Activated T-cell treated with anti-CD3 and anti-CD28 coated beads, Interleukin-2, amount 50 U/mL, for 72 hours (primary cell): ENCODE measurements around the gene CCDC183. TPM values are rescaled to one million over a fixed set of nuclear protein-coding genes. Genes with fewer than 3 reads are reported as not detected.
"Not testable (repeated sequence)": the region's sequence is repeated elsewhere in the genome, so short reads cannot be mapped to it uniquely, and the experiment has no call there.

Source experiments
- ATAC-seq, 2 donors: fragments of 150-1000 bp; cut with Tn5 transposase; replicated peaks in 1 of 2; 2 replicates each; pipeline ENCODE4 v1.10.0; 2021; ENCODE audit warnings: moderate library complexity in 2 of 2, mild to moderate bottlenecking in 1 of 2
- DNase-seq, 2 donors: peaks; one replicate each; pipeline ENCODE4 v3.0.0; 2021 to 2022; ENCODE audit warnings: mixed read lengths in 1 of 2
- H3K27ac Mint-ChIP-seq: one replicate; pipeline ENCODE4 v1.8.0; 2022; ENCODE audit warnings: mild to moderate bottlenecking, moderate library complexity, mixed read lengths
- H3K27me3 Mint-ChIP-seq: one replicate; pipeline ENCODE4 v1.8.0; 2022; ENCODE audit warnings: low read depth, mixed read lengths
- H3K36me3 Mint-ChIP-seq, 2 donors: one replicate each; pipeline ENCODE4 v1.8.0; 2022; ENCODE audit warnings: mixed read lengths in 2 of 2, mild to moderate bottlenecking in 1 of 2; ENCODE audit not compliant: insufficient read depth in 2 of 2
- H3K4me1 Mint-ChIP-seq: one replicate; pipeline ENCODE4 v1.8.0; 2022; ENCODE audit warnings: low read depth, mixed read lengths
- H3K4me3 Mint-ChIP-seq, 2 donors: one replicate each; pipeline ENCODE4 v1.8.0; 2022; ENCODE audit warnings: mild to moderate bottlenecking in 2 of 2, mixed read lengths in 2 of 2, moderate library complexity in 2 of 2
- H3K9me3 Mint-ChIP-seq, 2 donors: one replicate each; pipeline ENCODE4 v1.8.0; 2022; ENCODE audit warnings: mixed read lengths in 2 of 2
- total RNA-seq, 2 donors: library from RNA; stranded (reverse); gene quantifications; one replicate each; pipeline ENCODE4 v1.2.3, GENCODE V29; 2022

CCDC183 gene
- total RNA-seq, 2 donors from 2014 or later = 0.46 to 0.72 TPM

- H3K27ac Mint-ChIP-seq, DNase-seq, H3K4me1 Mint-ChIP-seq, ATAC-seq, H3K4me3 Mint-ChIP-seq: not testable (repeated sequence)
- H3K27me3 Mint-ChIP-seq = peaks cover 16% of the 10 kb centered on the region
- H3K36me3 Mint-ChIP-seq = peaks cover 19 to 30% of the 10 kb centered on the region in 2 donors
- H3K9me3 Mint-ChIP-seq = peaks cover 14 to 22% of the 10 kb centered on the region in 2 donors
These were observed 40.6 kb upstream of the CCDC183 start for GRCh38 chr9:136755302-136756133.

GRCh38 chr9:136756134-136756438, 40.1 kb upstream of the CCDC183 start:
- H3K27ac Mint-ChIP-seq = no peak overlapping the region
- peaks cover 17 to 25% of the 10 kb centered on the region in 2 donors for H3K36me3 Mint-ChIP-seq
- H3K27me3 Mint-ChIP-seq = peaks cover 16% of the 10 kb centered on the region

GRCh38 chr9:136756836-136757235, 39.3 kb upstream of the CCDC183 start:
- H3K36me3 Mint-ChIP-seq = peaks cover 14 to 21% of the 10 kb centered on the region in 2 donors

More at GRCh38 chr9:136756134-136756438, 40.1 kb upstream of the CCDC183 start:
- Mint-ChIP-seq H3K9me3 (peaks cover 12 to 20% of the 10 kb centered on the region in 2 donors), H3K4me3 (no peak overlapping the region), H3K4me1 (peaks cover 2% of the 10 kb centered on the region)
- DNase-seq = no peak
- no peak for ATAC-seq

GRCh38 chr9:136757328-136757727, 38.8 kb upstream of the CCDC183 start:
- Mint-ChIP-seq H3K4me3 (no peak overlapping the region), H3K36me3 (peaks cover 13 to 16% of the 10 kb centered on the region in 2 donors), H3K9me3 (peaks cover 4 to 14% of the 10 kb centered on the region in 2 donors), H3K27ac (no peak overlapping the region), H3K4me1 (no peaks in the 10 kb centered on the region), H3K27me3 (peaks cover 13% of the 10 kb centered on the region)
- ATAC-seq = no peak
- DNase-seq = no peak

More at GRCh38 chr9:136756836-136757235, 39.3 kb upstream of the CCDC183 start:
- H3K4me1 Mint-ChIP-seq = no peaks in the 10 kb centered on the region
- H3K9me3 Mint-ChIP-seq = peaks cover 8 to 17% of the 10 kb centered on the region in 2 donors
- no peak for ATAC-seq
- no peak overlapping the region for H3K27ac Mint-ChIP-seq
- no peak overlapping the region for H3K4me3 Mint-ChIP-seq
- no peak for DNase-seq
- H3K27me3 Mint-ChIP-seq = peaks cover 16% of the 10 kb centered on the region

- H3K4me3 Mint-ChIP-seq = no peak overlapping the region
- H3K9me3 Mint-ChIP-seq = peaks cover 0 to 10% of the 10 kb centered on the region in 2 donors
- no peaks in the 10 kb centered on the region for H3K4me1 Mint-ChIP-seq
These were observed 38.4 kb upstream of the CCDC183 start for GRCh38 chr9:136757751-136758140.

GRCh38 chr9:136759001-136759400, 37.1 kb upstream of the CCDC183 start:
- H3K9me3 Mint-ChIP-seq = peaks cover 0 to 10% of the 10 kb centered on the region in 2 donors
- ATAC-seq = no peak

More at GRCh38 chr9:136757751-136758140, 38.4 kb upstream of the CCDC183 start:
- no peak for DNase-seq
- H3K27me3 Mint-ChIP-seq = peaks cover 9% of the 10 kb centered on the region
- peaks cover 9 to 11% of the 10 kb centered on the region in 2 donors for H3K36me3 Mint-ChIP-seq
- ATAC-seq = no peak
- no peak overlapping the region for H3K27ac Mint-ChIP-seq

GRCh38 chr9:136759436-136760325, 36.5 kb upstream of the CCDC183 start:
- Mint-ChIP-seq H3K27me3 (peaks cover 6% of the 10 kb centered on the region), H3K4me3 (no peak overlapping the region), H3K9me3 (peaks cover 0 to 10% of the 10 kb centered on the region in 2 donors), H3K36me3 (peaks cover 8 to 9% of the 10 kb centered on the region in 2 donors), H3K27ac (no peak overlapping the region), H3K4me1 (no peaks in the 10 kb centered on the region)
- DNase-seq (no peak), ATAC-seq (no peak)

More at GRCh38 chr9:136759001-136759400, 37.1 kb upstream of the CCDC183 start:
- no peak for DNase-seq
- Mint-ChIP-seq H3K4me3 (no peak overlapping the region), H3K4me1 (no peaks in the 10 kb centered on the region), H3K27me3 (peaks cover 6% of the 10 kb centered on the region), H3K36me3 (peaks cover 8 to 9% of the 10 kb centered on the region in 2 donors), H3K27ac (no peak overlapping the region)

GRCh38 chr9:136760424-136760823, 35.7 kb upstream of the CCDC183 start:
- Mint-ChIP-seq H3K9me3 (peaks cover 0 to 9% of the 10 kb centered on the region in 2 donors), H3K27me3 (peaks cover 6% of the 10 kb centered on the region), H3K4me1 (peaks cover under 1% of the 10 kb centered on the region), H3K4me3 (no peak overlapping the region), H3K27ac (no peak overlapping the region), H3K36me3 (peaks cover 7 to 9% of the 10 kb centered on the region in 2 donors)
- ATAC-seq = no peak
- DNase-seq = no peak

GRCh38 chr9:136760834-136761544, 35.1 kb upstream of the CCDC183 start:
- DNase-seq = peak in 1 of 2 donors; percentile 37
- not testable (repeated sequence) for H3K9me3 Mint-ChIP-seq, H3K36me3 Mint-ChIP-seq, H3K27ac Mint-ChIP-seq, H3K27me3 Mint-ChIP-seq, H3K4me3 Mint-ChIP-seq, H3K4me1 Mint-ChIP-seq
- peak in 1 of 2 donors; percentile 44 for ATAC-seq

GRCh38 chr9:136761545-136761981, 34.6 kb upstream of the CCDC183 start:
- DNase-seq (no peak), ATAC-seq (no peak)
- peaks cover 6% of the 10 kb centered on the region for H3K27me3 Mint-ChIP-seq
- H3K9me3 Mint-ChIP-seq = no peaks in the 10 kb centered on the region
- H3K4me3 Mint-ChIP-seq = no peak overlapping the region
- H3K27ac Mint-ChIP-seq = no peak overlapping the region
- no peaks in the 10 kb centered on the region for H3K36me3 Mint-ChIP-seq
- peaks cover 12% of the 10 kb centered on the region for H3K4me1 Mint-ChIP-seq

- Mint-ChIP-seq H3K27me3 (peaks cover 12% of the 10 kb centered on the region), H3K9me3 (no peaks in the 10 kb centered on the region), H3K36me3 (no peaks in the 10 kb centered on the region), H3K27ac (no peak overlapping the region), H3K4me3 (no peak overlapping the region), H3K4me1 (peaks cover 19% of the 10 kb centered on the region)
- ATAC-seq (no peak), DNase-seq (no peak)
These were observed 33.9 kb upstream of the CCDC183 start for GRCh38 chr9:136762221-136762691.

GRCh38 chr9:136762915-136763648, 33.1 kb upstream of the CCDC183 start:
- no peak overlapping the region for H3K27ac Mint-ChIP-seq
- no peaks in the 10 kb centered on the region for H3K36me3 Mint-ChIP-seq
- peaks cover 19% of the 10 kb centered on the region for H3K4me1 Mint-ChIP-seq
- ATAC-seq (peak; percentile 29 to 51), DNase-seq (peak; percentile 43 to 45)
- H3K4me3 Mint-ChIP-seq = no peak overlapping the region
- H3K9me3 Mint-ChIP-seq = no peaks in the 10 kb centered on the region
- H3K27me3 Mint-ChIP-seq = peaks cover 21% of the 10 kb centered on the region
